SU-DHL-6 (cell line): ENCODE data around the gene TMTC1.

ENCODE experiments used
- H2AFZ ChIP-seq: fragments of 200-600 bp; sonication (generic); 2 replicates; pipeline ENCODE4 v1.6.1; 2014; ENCODE audit warnings: low read depth, mild to moderate bottlenecking, moderate library complexity, mixed read lengths, antibody characterized with exemption, low read length; ENCODE audit not compliant: severe bottlenecking
- H3F3A ChIP-seq: fragments of 200-600 bp; shearing (Covaris generic); 2 replicates; pipeline ENCODE4 v1.6.0; 2016; ENCODE audit warnings: antibody characterized with exemption, mild to moderate bottlenecking; ENCODE audit not compliant: insufficient read depth
- H3K27ac ChIP-seq: fragments of 200-600 bp; sonication (generic); 2 replicates; pipeline ENCODE4 v1.5.1; 2016; ENCODE audit warnings: low read depth, mild to moderate bottlenecking, low read length, moderate library complexity, mixed read lengths
- H3K27me3 ChIP-seq: fragments of 200-600 bp; sonication (generic), shearing (Covaris generic); 2 replicates; pipeline ENCODE4 v1.6.0; 2014; ENCODE audit warnings: mild to moderate bottlenecking, low read length
- H3K36me3 ChIP-seq: fragments of 200-600 bp; sonication (generic); 2 replicates; pipeline ENCODE4 v1.6.1; 2014; ENCODE audit warnings: mild to moderate bottlenecking, low read length, mixed read lengths
- H3K4me2 ChIP-seq: fragments of 300-600, 200-600 bp; shearing (Covaris generic), sonication (generic); 2 replicates; pipeline ENCODE4 v1.6.0; 2014; ENCODE audit warnings: low read length, low read depth, mild to moderate bottlenecking; ENCODE audit not compliant: poor library complexity, severe bottlenecking
- H3K4me3 ChIP-seq: fragments of 200-600 bp; sonication (generic); 2 replicates; pipeline ENCODE4 v1.5.1; 2014; ENCODE audit warnings: antibody characterized with exemption, low read length, mild to moderate bottlenecking, mixed read lengths; ENCODE audit not compliant: insufficient read depth, poor library complexity, severe bottlenecking
- H3K79me2 ChIP-seq: fragments of 200-600 bp; sonication (generic); 2 replicates; pipeline ENCODE4 v1.6.1; 2014; ENCODE audit warnings: mild to moderate bottlenecking, low read length, moderate library complexity; ENCODE audit not compliant: insufficient read depth
- H3K9ac ChIP-seq: fragments of 200-600 bp; sonication (generic); 2 replicates; pipeline ENCODE4 v1.7.0; 2014; ENCODE audit warnings: mild to moderate bottlenecking, low read length
- H3K9me2 ChIP-seq: fragments of 200-600 bp; sonication (generic); replicated peaks from 2 replicates; pipeline ENCODE4 v1.6.1; 2014; ENCODE audit warnings: low read length; ENCODE audit not compliant: insufficient read depth
- H3K9me3 ChIP-seq: fragments of 200-600 bp; sonication (generic); 2 replicates; pipeline ENCODE4 v1.6.1; 2014; ENCODE audit warnings: low read length, mixed read lengths; ENCODE audit not compliant: insufficient read depth
- H4K20me1 ChIP-seq: fragments of 200-600 bp; sonication (generic); 2 replicates; pipeline ENCODE4 v1.6.1; 2014; ENCODE audit warnings: low read depth, mild to moderate bottlenecking, antibody characterized with exemption, low read length, moderate library complexity, mixed read lengths
- EZH2phosphoT487 ChIP-seq: fragments of 200-600 bp; sonication (generic), shearing (Covaris generic); conservative IDR thresholded peaks from 2 replicates; pipeline ENCODE4 v1.6.1; 2018; ENCODE audit warnings: mild to moderate bottlenecking, antibody characterized with exemption, low read length, moderate library complexity, mixed read lengths
- TF ChIP-seq, protein P1 (sequence below): fragments of 200-600 bp; sonication (generic); IDR thresholded peaks from one replicate; pipeline ENCODE4 v1.5.1; 2017; ENCODE audit warnings: antibody characterized with exemption, mild to moderate bottlenecking, low read length, moderate library complexity; ENCODE audit not compliant: insufficient read depth, poor library complexity, severe bottlenecking

Gene TMTC1

DNA sequence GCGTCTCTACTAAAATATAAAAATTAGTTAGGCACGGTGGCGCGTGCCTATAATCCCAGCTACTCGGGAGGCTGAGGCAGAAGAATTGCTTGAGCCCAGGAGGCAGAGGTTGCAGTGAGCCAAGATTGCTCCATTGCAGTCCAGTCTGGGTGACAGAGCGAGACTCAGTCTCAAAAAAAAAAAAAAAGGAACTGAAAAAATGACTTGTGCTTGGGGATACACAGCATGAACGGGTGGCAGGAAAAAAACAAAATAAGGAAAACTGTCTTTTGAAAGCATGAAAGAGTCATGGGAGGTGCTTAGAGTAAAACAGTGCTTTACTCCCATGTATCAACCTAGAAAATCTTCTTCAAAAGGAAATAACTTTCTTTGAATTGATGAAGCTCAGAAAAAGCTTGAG, 80.8 kb downstream of the TMTC1 start:
- Histone ChIP-seq H3K9me3 (no peaks in the 10 kb centered on the region), H3K9ac (no peak overlapping the region), H2AFZ (no peak overlapping the region), H3F3A (no peaks in the 10 kb centered on the region), H3K4me2 (no peak overlapping the region), H4K20me1 (no peaks in the 10 kb centered on the region), H3K36me3 (no peaks in the 10 kb centered on the region), H3K27ac (no peak overlapping the region), H3K79me2 (no peaks in the 10 kb centered on the region), H3K9me2 (no peaks in the 10 kb centered on the region), H3K4me3 (no peak overlapping the region), H3K27me3 (no peaks in the 10 kb centered on the region)
- no peak for TF ChIP-seq EZH2phosphoT487
- TF ChIP-seq, protein P1, sequence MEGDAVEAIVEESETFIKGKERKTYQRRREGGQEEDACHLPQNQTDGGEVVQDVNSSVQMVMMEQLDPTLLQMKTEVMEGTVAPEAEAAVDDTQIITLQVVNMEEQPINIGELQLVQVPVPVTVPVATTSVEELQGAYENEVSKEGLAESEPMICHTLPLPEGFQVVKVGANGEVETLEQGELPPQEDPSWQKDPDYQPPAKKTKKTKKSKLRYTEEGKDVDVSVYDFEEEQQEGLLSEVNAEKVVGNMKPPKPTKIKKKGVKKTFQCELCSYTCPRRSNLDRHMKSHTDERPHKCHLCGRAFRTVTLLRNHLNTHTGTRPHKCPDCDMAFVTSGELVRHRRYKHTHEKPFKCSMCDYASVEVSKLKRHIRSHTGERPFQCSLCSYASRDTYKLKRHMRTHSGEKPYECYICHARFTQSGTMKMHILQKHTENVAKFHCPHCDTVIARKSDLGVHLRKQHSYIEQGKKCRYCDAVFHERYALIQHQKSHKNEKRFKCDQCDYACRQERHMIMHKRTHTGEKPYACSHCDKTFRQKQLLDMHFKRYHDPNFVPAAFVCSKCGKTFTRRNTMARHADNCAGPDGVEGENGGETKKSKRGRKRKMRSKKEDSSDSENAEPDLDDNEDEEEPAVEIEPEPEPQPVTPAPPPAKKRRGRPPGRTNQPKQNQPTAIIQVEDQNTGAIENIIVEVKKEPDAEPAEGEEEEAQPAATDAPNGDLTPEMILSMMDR, result no peak

GRCh38 chr12:29702222-29702621, 81.5 kb downstream of the TMTC1 start:
- Histone ChIP-seq H3K9me3 (no peaks in the 10 kb centered on the region), H3F3A (no peaks in the 10 kb centered on the region), H3K4me3 (no peak overlapping the region), H3K9ac (no peak overlapping the region), H4K20me1 (no peaks in the 10 kb centered on the region), H3K27me3 (no peaks in the 10 kb centered on the region), H3K36me3 (no peaks in the 10 kb centered on the region), H3K79me2 (no peaks in the 10 kb centered on the region), H3K4me2 (no peak overlapping the region), H3K9me2 (no peaks in the 10 kb centered on the region), H3K27ac (no peak overlapping the region), H2AFZ (no peak overlapping the region)
- TF ChIP-seq, protein P1, result no peak
- no peak for TF ChIP-seq EZH2phosphoT487

GRCh38 chr12:29700761-29701481, 82.8 kb downstream of the TMTC1 start:
- Histone ChIP-seq H3K36me3 (no peaks in the 10 kb centered on the region), H3K27me3 (no peaks in the 10 kb centered on the region), H3K9ac (no peak overlapping the region), H3K9me3 (no peaks in the 10 kb centered on the region), H3K9me2 (no peaks in the 10 kb centered on the region), H3K79me2 (no peaks in the 10 kb centered on the region), H2AFZ (no peak overlapping the region), H3F3A (no peaks in the 10 kb centered on the region), H3K4me2 (no peak overlapping the region), H3K27ac (no peak overlapping the region), H3K4me3 (no peak overlapping the region), H4K20me1 (no peaks in the 10 kb centered on the region)
- no peak for TF ChIP-seq EZH2phosphoT487
- TF ChIP-seq, protein P1, result no peak
